Neural progenitor cell (in vitro differentiated cells): ENCODE measurements around the gene MAPK13.

Experiments
- CTCF ChIP-seq: fragments of 200-600 bp; sonication (generic); IDR thresholded peaks from 2 replicates; pipeline ENCODE4 v1.5.1; 2017; ENCODE audit warnings: antibody characterized with exemption, mild to moderate bottlenecking
- EZH2 ChIP-seq: fragments of 200-600 bp; sonication (generic); IDR thresholded peaks from 2 replicates; pipeline ENCODE4 v1.6.1; 2017; ENCODE audit warnings: antibody characterized with exemption, mild to moderate bottlenecking, moderate library complexity

GRCh38 chr6:36150283-36150682 is 20.0 kb downstream of the MAPK13 start:
- no peak for TF ChIP-seq CTCF
- no peak for TF ChIP-seq EZH2
